Omental fat pad (tissue), 4 donors: ENCODE measurements around the gene SNAPC2. TPM values are rescaled to one million over a fixed set of nuclear protein-coding genes. Genes with fewer than 3 reads are reported as not detected.

ENCODE experiments used
- ATAC-seq: fragments of 150-250 bp; one replicate; pipeline ENCODE4 v1.9.1; 2016; ENCODE audit warnings: mild to moderate bottlenecking, moderate library complexity; ENCODE audit not compliant: low FRiP score
- DNase-seq: peaks from one replicate; pipeline ENCODE4 v3.0.0-alpha.2; 2019; ENCODE audit warnings: low spot score
- CTCF ChIP-seq, 3 donors: fragments of 450-650 bp; IDR thresholded peaks; one replicate each; pipeline ENCODE4 v1.5.1; 2016 to 2017; ENCODE audit warnings: antibody characterized with exemption in 3 of 3, mild to moderate bottlenecking in 3 of 3, moderate library complexity in 2 of 3
- total RNA-seq, 4 donors: library from RNA; depleted of rRNA; stranded (reverse); fragments of >200 nt; gene quantifications; one replicate each; pipeline ENCODE4 v1.1.0, GENCODE V29; 2016

The SNAPC2 gene
- total RNA-seq, 4 donors from 2014 or later: 4.7 to 13.1 (median 12.3) TPM

GRCh38 chr19:7907122-7907521 lies 13.0 kb upstream of the SNAPC2 start:
- no peak for DNase-seq
- no peak for ATAC-seq
- no peak for TF ChIP-seq CTCF (IDR thresholded peaks at IDR 0.05)

GRCh38 chr19:7907544-7907943 lies 12.6 kb upstream of the SNAPC2 start:
- ATAC-seq (no peak), DNase-seq (no peak)
- no peak for TF ChIP-seq CTCF (IDR thresholded peaks at IDR 0.05)

- no peak for TF ChIP-seq CTCF (IDR thresholded peaks at IDR 0.05)
- DNase-seq (no peak), ATAC-seq (no peak)
Measured at GRCh38 chr19:7908078-7908699, 11.9 kb upstream of the SNAPC2 start.

GRCh38 chr19:7908742-7909461 lies 11.2 kb upstream of the SNAPC2 start:
- ATAC-seq: no peak
- TF ChIP-seq CTCF (IDR thresholded peaks at IDR 0.05): no peak
- DNase-seq: no peak

- DNase-seq (no peak), ATAC-seq (no peak)
- no peak for TF ChIP-seq CTCF (IDR thresholded peaks at IDR 0.05)
Measured at GRCh38 chr19:7909471-7910067, 10.6 kb upstream of the SNAPC2 start.

- TF ChIP-seq CTCF (IDR thresholded peaks at IDR 0.05): no peak
- ATAC-seq: no peak
- DNase-seq: no peak
Measured at GRCh38 chr19:7910321-7911161, 9.6 kb upstream of the SNAPC2 start.
